HG02588 (cell line): ENCODE results near the gene GINS1.

Experiments used
- ATAC-seq: cut with Tn5 transposase; IDR thresholded peaks from one replicate; pipeline ENCODE4 v1.9.1; 2021; ENCODE audit warnings: mild to moderate bottlenecking, moderate library complexity; ENCODE audit not compliant: unreplicated experiment

GINS1 gene

GRCh38 chr20:25453035-25453810 lies 45.8 kb downstream of the GINS1 start:
- no peak for ATAC-seq

GRCh38 chr20:25454153-25454900 lies 46.9 kb downstream of the GINS1 start:
- no peak for ATAC-seq

- ATAC-seq = no peak
Measured at GRCh38 chr20:25457886-25458680, 50.6 kb downstream of the GINS1 start.

GRCh38 chr20:25459111-25459830 lies 51.8 kb downstream of the GINS1 start:
- ATAC-seq = no peak

GRCh38 chr20:25459916-25460535 lies 52.6 kb downstream of the GINS1 start:
- no peak for ATAC-seq

- no peak for ATAC-seq
Measured at GRCh38 chr20:25460566-25461280, 53.2 kb downstream of the GINS1 start.

- no peak for ATAC-seq
Measured at GRCh38 chr20:25461281-25461650, 53.8 kb downstream of the GINS1 start.

GRCh38 chr20:25461786-25462545 lies 54.5 kb downstream of the GINS1 start:
- no peak for ATAC-seq

- no peak for ATAC-seq
Measured at GRCh38 chr20:25464501-25465242, 57.2 kb downstream of the GINS1 start.

- no peak for ATAC-seq
Measured at GRCh38 chr20:25465243-25466135, 58.0 kb downstream of the GINS1 start.

GRCh38 chr20:25466846-25467245 lies 59.4 kb downstream of the GINS1 start:
- no peak for ATAC-seq

GRCh38 chr20:25467441-25467840 lies 60.0 kb downstream of the GINS1 start:
- no peak for ATAC-seq

- no peak for ATAC-seq
Measured at GRCh38 chr20:25468126-25469075, 60.9 kb downstream of the GINS1 start.

- no peak for ATAC-seq
Measured at GRCh38 chr20:25469558-25469957, 62.1 kb downstream of the GINS1 start.

- ATAC-seq = peak; percentile 57
Measured at GRCh38 chr20:25470045-25470444, 62.6 kb downstream of the GINS1 start.

- ATAC-seq = no peak
Measured at GRCh38 chr20:25471020-25471419, 63.5 kb downstream of the GINS1 start.
